ENCODE measurements around the gene FBXL7.

The FBXL7 gene

DNA sequence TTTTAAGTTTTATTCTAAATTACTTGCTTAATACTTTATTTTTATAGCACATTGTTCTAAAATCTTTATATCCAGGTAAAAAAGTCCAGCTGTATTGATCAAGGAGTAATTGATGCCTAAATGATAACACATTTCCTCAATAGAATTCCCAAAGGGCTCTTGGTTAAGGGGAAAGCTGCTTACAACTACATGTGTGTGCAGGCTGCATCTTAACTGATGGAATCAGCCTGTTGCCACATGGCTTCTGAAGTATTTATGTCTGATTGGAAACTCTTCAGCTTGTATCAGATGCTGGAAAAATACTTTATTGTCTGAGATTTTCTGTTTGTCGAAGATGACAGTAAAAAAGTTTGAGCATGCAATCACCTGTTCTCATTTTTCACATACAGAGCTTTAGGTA is 182.6 kb downstream of the FBXL7 start:
- H2BK5ac ChIP-seq (ENCODE audit: low read depth, low read length, poor library complexity) = no peak overlapping the region
- H3K27ac ChIP-seq (ENCODE audit: low read depth, low read length) = no peak overlapping the region
- DNase-seq = no peak
- no peak overlapping the region for H4K12ac ChIP-seq (ENCODE audit: low read depth, low read length)
- no peaks in the 10 kb centered on the region for H3K79me2 ChIP-seq (ENCODE audit: control insufficient read depth, insufficient read depth, low read length, poor library complexity)
- peaks cover 0 to 4% of the 10 kb centered on the region in 2 experiments for H3K4me1 ChIP-seq (ENCODE audit: control insufficient read depth in 1 of 2, insufficient read depth in 2 of 2, low read length in 2 of 2)
- no peak overlapping the region for H2AFZ ChIP-seq (ENCODE audit: insufficient read depth, low read length, poor library complexity)
- no peak overlapping the region for H2BK120ac ChIP-seq (ENCODE audit: insufficient read depth, low read length, poor library complexity)
- no peak overlapping the region for H3K23ac ChIP-seq (ENCODE audit: low read length)
- no peak overlapping the region for H2BK12ac ChIP-seq (ENCODE audit: low read length)
- H3K14ac ChIP-seq (ENCODE audit: low read length) = no peak overlapping the region
- no CpG with 5 or more reads among the region's 1 CpG for WGBS (ENCODE audit: extremely low coverage, insufficient coverage, insufficient read length)
- H3K4ac ChIP-seq (ENCODE audit: low read depth, low read length) = no peak overlapping the region
- H3K9me3 ChIP-seq (ENCODE audit: insufficient read depth, low read depth, low read length) = no peaks in the 10 kb centered on the region
- H3K18ac ChIP-seq (ENCODE audit: low read length) = no peak overlapping the region
- no peak overlapping the region for H2AK5ac ChIP-seq (ENCODE audit: low read length)
- no peak overlapping the region for H3K9ac ChIP-seq (ENCODE audit: low read length)
- no peaks in the 10 kb centered on the region for H3K79me1 ChIP-seq (ENCODE audit: low read length)
- H3K4me2 ChIP-seq (ENCODE audit: low read length) = no peak overlapping the region
- no peak overlapping the region for H4K91ac ChIP-seq (ENCODE audit: low read depth, low read length)
- no peaks in the 10 kb centered on the region for H3K27me3 ChIP-seq (ENCODE audit: insufficient read depth, low read length)
- no peaks in the 10 kb centered on the region for H3K36me3 ChIP-seq (ENCODE audit: control insufficient read depth in 1 of 2, insufficient read depth in 2 of 2, low read length in 2 of 2)
- no peak overlapping the region for H3K4me3 ChIP-seq (ENCODE audit: low read depth, low read length)
- no peak overlapping the region for H4K8ac ChIP-seq (ENCODE audit: low read depth, low read length)

DNA sequence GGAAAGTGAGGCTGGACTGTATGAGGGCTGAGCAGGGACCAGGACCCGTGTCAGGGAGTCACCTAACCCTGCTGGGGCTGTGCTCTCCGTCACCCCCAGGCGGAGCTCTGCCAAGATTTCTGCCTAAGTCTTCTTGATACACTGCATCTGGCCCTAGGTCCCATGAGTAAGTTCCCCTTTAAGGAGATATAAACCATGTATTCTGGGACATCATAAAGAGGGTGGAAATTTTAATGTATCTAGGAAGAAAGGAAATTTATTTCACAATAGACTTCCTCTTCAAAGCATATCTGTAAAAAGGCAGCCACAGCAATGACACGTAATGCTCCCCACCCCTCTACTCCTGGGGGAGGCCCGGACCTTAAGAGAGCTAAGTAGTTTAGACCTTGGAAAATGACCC is 183.4 kb downstream of the FBXL7 start:
- no CpG with 5 or more reads among the region's 5 CpGs for WGBS (ENCODE audit: extremely low coverage, insufficient coverage, insufficient read length)

DNA sequence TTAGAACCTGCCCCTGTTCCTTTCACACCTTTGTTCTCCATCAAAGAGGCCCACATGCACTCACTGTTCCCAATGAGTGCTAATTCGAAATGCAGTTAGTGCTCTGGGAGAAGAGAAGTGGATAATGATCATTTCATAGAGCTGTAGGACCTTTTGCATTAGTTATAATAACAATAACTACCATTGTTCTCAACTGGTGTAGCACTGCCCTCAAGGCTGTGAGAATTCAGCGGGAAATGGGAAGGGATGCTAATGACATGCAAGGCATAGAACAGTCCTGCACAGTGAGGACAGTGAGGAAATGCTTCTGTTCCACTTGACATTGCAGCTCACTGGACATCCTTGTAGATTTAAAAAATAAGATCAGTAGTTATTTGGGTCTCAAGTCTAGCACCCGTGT is 187.4 kb downstream of the FBXL7 start:
- H3K9ac ChIP-seq (ENCODE audit: low read length) = no peak overlapping the region
- no peaks in the 10 kb centered on the region for H3K79me1 ChIP-seq (ENCODE audit: low read length)
- no peaks in the 10 kb centered on the region for H3K9me3 ChIP-seq (ENCODE audit: insufficient read depth, low read depth, low read length)
- H3K79me2 ChIP-seq (ENCODE audit: control insufficient read depth, insufficient read depth, low read length, poor library complexity) = no peaks in the 10 kb centered on the region
- no peak overlapping the region for H3K4me3 ChIP-seq (ENCODE audit: low read depth, low read length)
- H4K8ac ChIP-seq (ENCODE audit: low read depth, low read length) = no peak overlapping the region
- no peak overlapping the region for H2BK12ac ChIP-seq (ENCODE audit: low read length)
- no peak overlapping the region for H2BK120ac ChIP-seq (ENCODE audit: insufficient read depth, low read length, poor library complexity)
- no CpG with 5 or more reads among the region's 3 CpGs for WGBS (ENCODE audit: extremely low coverage, insufficient coverage, insufficient read length)
- H2AFZ ChIP-seq (ENCODE audit: insufficient read depth, low read length, poor library complexity) = no peak overlapping the region
- no peak overlapping the region for H3K4me2 ChIP-seq (ENCODE audit: low read length)
- H4K91ac ChIP-seq (ENCODE audit: low read depth, low read length) = no peak overlapping the region
- no peaks in the 10 kb centered on the region for H3K36me3 ChIP-seq (ENCODE audit: control insufficient read depth in 1 of 2, insufficient read depth in 2 of 2, low read length in 2 of 2)
- H3K14ac ChIP-seq (ENCODE audit: low read length) = no peak overlapping the region
- no peak overlapping the region for H3K18ac ChIP-seq (ENCODE audit: low read length)
- no peak overlapping the region for H3K27ac ChIP-seq (ENCODE audit: low read depth, low read length)
- no peak overlapping the region for H3K23ac ChIP-seq (ENCODE audit: low read length)
- H2AK5ac ChIP-seq (ENCODE audit: low read length) = no peak overlapping the region
- no peaks in the 10 kb centered on the region for H3K4me1 ChIP-seq (ENCODE audit: control insufficient read depth in 1 of 2, insufficient read depth in 2 of 2, low read length in 2 of 2)
- no peak overlapping the region for H3K4ac ChIP-seq (ENCODE audit: low read depth, low read length)
- H3K27me3 ChIP-seq (ENCODE audit: insufficient read depth, low read length) = no peaks in the 10 kb centered on the region
- DNase-seq = no peak
- no peak overlapping the region for H2BK5ac ChIP-seq (ENCODE audit: low read depth, low read length, poor library complexity)
- no peak overlapping the region for H4K12ac ChIP-seq (ENCODE audit: low read depth, low read length)

More for the DNA sequence above, 183.4 kb downstream of the FBXL7 start:
- no peak overlapping the region for H3K4me3 ChIP-seq (ENCODE audit: low read depth, low read length)
- H3K4ac ChIP-seq (ENCODE audit: low read depth, low read length) = no peak overlapping the region
- peak overlapping the region; percentile 22 for H2BK120ac ChIP-seq (ENCODE audit: insufficient read depth, low read length, poor library complexity)
- H3K9me3 ChIP-seq (ENCODE audit: insufficient read depth, low read depth, low read length) = no peaks in the 10 kb centered on the region
- no peak overlapping the region for H2AK5ac ChIP-seq (ENCODE audit: low read length)
- H3K36me3 ChIP-seq (ENCODE audit: control insufficient read depth in 1 of 2, insufficient read depth in 2 of 2, low read length in 2 of 2) = no peaks in the 10 kb centered on the region
- no peak overlapping the region for H3K23ac ChIP-seq (ENCODE audit: low read length)
- H3K27me3 ChIP-seq (ENCODE audit: insufficient read depth, low read length) = no peaks in the 10 kb centered on the region
- no peaks in the 10 kb centered on the region for H3K79me2 ChIP-seq (ENCODE audit: control insufficient read depth, insufficient read depth, low read length, poor library complexity)
- no peak overlapping the region for H3K9ac ChIP-seq (ENCODE audit: low read length)
- H3K27ac ChIP-seq (ENCODE audit: low read depth, low read length) = no peak overlapping the region
- no peak overlapping the region for H2AFZ ChIP-seq (ENCODE audit: insufficient read depth, low read length, poor library complexity)
- peak in 1 of 2 donors; percentile 5 for DNase-seq
- H4K91ac ChIP-seq (ENCODE audit: low read depth, low read length) = no peak overlapping the region
- no peaks in the 10 kb centered on the region for H3K79me1 ChIP-seq (ENCODE audit: low read length)
- H4K8ac ChIP-seq (ENCODE audit: low read depth, low read length) = no peak overlapping the region
- H3K4me2 ChIP-seq (ENCODE audit: low read length) = no peak overlapping the region
- H2BK5ac ChIP-seq (ENCODE audit: low read depth, low read length, poor library complexity) = no peak overlapping the region
- no peak overlapping the region for H3K18ac ChIP-seq (ENCODE audit: low read length)
- H3K14ac ChIP-seq (ENCODE audit: low read length) = no peak overlapping the region
- no peak overlapping the region for H2BK12ac ChIP-seq (ENCODE audit: low read length)
- peaks cover 0 to 4% of the 10 kb centered on the region in 2 experiments for H3K4me1 ChIP-seq (ENCODE audit: control insufficient read depth in 1 of 2, insufficient read depth in 2 of 2, low read length in 2 of 2)
- no peak overlapping the region for H4K12ac ChIP-seq (ENCODE audit: low read depth, low read length)

DNA sequence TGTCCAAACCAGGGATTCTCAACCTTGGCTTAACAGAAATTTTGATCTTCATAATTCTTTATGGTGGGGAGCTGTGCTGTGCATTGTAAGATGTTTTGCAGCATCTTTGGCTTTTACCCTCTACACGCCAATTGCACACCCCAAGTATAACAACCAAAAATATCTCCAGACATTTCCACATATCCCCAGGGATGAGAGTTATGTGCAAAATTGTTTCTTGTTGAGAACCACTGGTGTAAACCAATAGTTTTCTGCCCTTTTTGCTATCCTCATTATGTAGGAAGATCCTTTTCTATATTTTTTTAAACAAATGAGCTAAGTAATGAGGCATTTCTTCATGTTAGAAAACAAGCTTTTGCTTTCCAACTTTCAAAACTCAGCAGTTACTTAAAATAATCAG is 189.9 kb downstream of the FBXL7 start:
- Histone ChIP-seq H3K18ac (ENCODE audit: low read length) (no peak overlapping the region), H3K27me3 (ENCODE audit: insufficient read depth, low read length) (no peaks in the 10 kb centered on the region), H3K4me1 (ENCODE audit: control insufficient read depth in 1 of 2, insufficient read depth in 2 of 2, low read length in 2 of 2) (peaks cover 0 to 2% of the 10 kb centered on the region in 2 experiments), H4K91ac (ENCODE audit: low read depth, low read length) (no peak overlapping the region), H2AK5ac (ENCODE audit: low read length) (no peak overlapping the region), H3K4me2 (ENCODE audit: low read length) (no peak overlapping the region), H3K9ac (ENCODE audit: low read length) (no peak overlapping the region), H2BK120ac (ENCODE audit: insufficient read depth, low read length, poor library complexity) (no peak overlapping the region), H2BK12ac (ENCODE audit: low read length) (no peak overlapping the region), H3K23ac (ENCODE audit: low read length) (no peak overlapping the region), H3K27ac (ENCODE audit: low read depth, low read length) (no peak overlapping the region), H2AFZ (ENCODE audit: insufficient read depth, low read length, poor library complexity) (no peak overlapping the region), H3K4me3 (ENCODE audit: low read depth, low read length) (no peak overlapping the region), H3K9me3 (ENCODE audit: insufficient read depth, low read depth, low read length) (no peaks in the 10 kb centered on the region), H3K79me2 (ENCODE audit: control insufficient read depth, insufficient read depth, low read length, poor library complexity) (no peaks in the 10 kb centered on the region), H3K36me3 (ENCODE audit: control insufficient read depth in 1 of 2, insufficient read depth in 2 of 2, low read length in 2 of 2) (no peaks in the 10 kb centered on the region), H4K8ac (ENCODE audit: low read depth, low read length) (no peak overlapping the region), H4K12ac (ENCODE audit: low read depth, low read length) (no peak overlapping the region), H3K79me1 (ENCODE audit: low read length) (no peaks in the 10 kb centered on the region), H3K4ac (ENCODE audit: low read depth, low read length) (no peak overlapping the region), H2BK5ac (ENCODE audit: low read depth, low read length, poor library complexity) (no peak overlapping the region), H3K14ac (ENCODE audit: low read length) (no peak overlapping the region)
- no CpG with 5 or more reads among the region's 1 CpG for WGBS (ENCODE audit: extremely low coverage, insufficient coverage, insufficient read length)
- DNase-seq = no peak
